AG09319 (cell line): ENCODE data around the gene TAS1R1.

Source experiments
- DNase-seq: peaks from one replicate; pipeline ENCODE4 v3.0.0-alpha.2; 2010; ENCODE audit warnings: low read depth; ENCODE audit errors: extremely low read depth
- TF ChIP-seq, protein P1 (sequence below): IDR thresholded peaks from 2 replicates; pipeline ENCODE4 v1.5.1; 2011; ENCODE audit warnings: low read depth, mild to moderate bottlenecking, inconsistent platforms, low read length, moderate library complexity

The TAS1R1 gene

DNA sequence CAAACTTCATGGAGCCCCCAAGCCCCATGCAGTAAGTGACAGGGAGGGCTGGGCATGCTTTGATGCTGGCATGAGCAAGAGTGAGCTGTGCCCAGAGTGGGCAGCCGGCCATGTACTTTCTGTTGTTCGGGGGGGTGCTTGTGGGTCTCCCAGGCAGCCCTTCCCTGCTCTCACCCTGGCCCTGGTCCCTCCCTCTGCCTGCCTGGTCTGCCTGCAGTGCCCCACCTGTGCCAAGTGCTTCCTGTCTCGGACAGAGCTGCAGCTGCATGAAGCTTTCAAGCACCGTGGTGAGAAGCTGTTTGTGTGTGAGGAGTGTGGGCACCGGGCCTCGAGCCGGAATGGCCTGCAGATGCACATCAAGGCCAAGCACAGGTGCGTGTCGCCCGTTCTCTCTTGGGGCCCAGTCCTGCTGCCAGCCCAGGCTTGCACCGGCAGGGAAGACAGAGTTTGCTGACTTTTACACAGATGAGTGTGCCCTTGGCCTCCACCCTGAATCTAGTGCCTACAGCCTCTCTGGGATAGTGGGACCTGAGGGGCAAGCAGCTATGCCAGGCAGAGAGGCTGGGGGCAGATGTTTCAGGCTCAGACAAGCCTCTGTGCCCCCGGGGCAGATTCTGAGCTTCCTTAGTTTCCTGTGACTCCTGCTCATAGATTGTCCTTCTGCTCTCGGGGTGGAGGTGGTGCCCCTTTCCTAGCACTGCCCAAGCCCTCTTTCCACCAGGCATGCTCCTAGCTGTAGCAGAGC, 32.3 kb downstream of the TAS1R1 start:
- no peak for DNase-seq
- TF ChIP-seq, protein P1, sequence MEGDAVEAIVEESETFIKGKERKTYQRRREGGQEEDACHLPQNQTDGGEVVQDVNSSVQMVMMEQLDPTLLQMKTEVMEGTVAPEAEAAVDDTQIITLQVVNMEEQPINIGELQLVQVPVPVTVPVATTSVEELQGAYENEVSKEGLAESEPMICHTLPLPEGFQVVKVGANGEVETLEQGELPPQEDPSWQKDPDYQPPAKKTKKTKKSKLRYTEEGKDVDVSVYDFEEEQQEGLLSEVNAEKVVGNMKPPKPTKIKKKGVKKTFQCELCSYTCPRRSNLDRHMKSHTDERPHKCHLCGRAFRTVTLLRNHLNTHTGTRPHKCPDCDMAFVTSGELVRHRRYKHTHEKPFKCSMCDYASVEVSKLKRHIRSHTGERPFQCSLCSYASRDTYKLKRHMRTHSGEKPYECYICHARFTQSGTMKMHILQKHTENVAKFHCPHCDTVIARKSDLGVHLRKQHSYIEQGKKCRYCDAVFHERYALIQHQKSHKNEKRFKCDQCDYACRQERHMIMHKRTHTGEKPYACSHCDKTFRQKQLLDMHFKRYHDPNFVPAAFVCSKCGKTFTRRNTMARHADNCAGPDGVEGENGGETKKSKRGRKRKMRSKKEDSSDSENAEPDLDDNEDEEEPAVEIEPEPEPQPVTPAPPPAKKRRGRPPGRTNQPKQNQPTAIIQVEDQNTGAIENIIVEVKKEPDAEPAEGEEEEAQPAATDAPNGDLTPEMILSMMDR, result no peak

DNA sequence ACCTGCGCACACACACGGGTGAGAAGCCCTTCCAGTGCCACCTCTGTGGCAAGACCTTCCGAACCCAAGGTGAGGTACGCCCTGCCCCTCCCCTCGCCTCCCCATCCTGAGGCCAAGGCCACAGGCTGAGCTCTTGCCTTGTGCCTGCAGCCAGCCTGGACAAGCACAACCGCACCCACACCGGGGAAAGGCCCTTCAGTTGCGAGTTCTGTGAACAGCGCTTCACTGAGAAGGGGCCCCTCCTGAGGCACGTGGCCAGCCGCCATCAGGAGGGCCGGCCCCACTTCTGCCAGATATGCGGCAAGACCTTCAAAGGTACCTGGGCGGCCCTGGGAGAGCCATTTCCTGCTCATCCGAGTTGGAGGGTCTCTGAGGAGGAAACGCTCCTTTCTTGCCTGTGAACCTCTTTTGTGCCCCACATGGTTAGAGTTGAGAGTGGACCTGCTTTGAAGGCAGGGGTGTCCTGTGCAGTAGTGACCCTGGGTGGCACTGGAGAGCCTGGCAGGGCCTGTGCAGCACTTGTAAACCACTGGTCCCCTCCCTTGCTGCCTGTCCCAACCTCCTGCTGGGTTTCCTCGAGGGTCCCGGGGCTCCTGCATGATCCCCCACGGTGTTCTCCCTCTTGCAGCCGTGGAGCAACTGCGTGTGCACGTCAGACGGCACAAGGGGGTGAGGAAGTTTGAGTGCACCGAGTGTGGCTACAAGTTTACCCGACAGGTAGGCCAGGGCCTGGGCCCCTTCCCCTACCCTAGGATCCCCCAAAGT, 33.2 kb downstream of the TAS1R1 start:
- TF ChIP-seq, protein P1, result no peak
- no peak for DNase-seq

DNA sequence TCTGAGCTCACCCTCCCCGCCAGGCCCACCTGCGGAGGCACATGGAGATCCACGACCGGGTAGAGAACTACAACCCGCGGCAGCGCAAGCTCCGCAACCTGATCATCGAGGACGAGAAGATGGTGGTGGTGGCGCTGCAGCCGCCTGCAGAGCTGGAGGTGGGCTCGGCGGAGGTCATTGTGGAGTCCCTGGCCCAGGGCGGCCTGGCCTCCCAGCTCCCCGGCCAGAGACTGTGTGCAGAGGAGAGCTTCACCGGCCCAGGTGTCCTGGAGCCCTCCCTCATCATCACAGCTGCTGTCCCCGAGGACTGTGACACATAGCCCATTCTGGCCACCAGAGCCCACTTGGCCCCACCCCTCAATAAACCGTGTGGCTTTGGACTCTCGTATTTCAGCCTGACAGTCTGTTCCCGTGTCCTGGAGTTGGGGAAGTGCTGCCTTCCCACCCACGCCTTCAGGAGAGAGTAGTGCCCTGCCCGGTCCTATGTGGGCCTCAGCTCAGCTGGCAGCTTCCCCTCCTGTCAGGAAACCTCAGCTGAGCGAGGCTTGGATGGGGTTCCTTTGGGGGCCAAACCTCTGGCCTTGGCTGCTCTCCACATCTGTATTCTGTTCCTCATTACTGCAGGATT, 33.9 kb downstream of the TAS1R1 start:
- TF ChIP-seq, protein P1, result no peak
- DNase-seq, result no peak

DNA sequence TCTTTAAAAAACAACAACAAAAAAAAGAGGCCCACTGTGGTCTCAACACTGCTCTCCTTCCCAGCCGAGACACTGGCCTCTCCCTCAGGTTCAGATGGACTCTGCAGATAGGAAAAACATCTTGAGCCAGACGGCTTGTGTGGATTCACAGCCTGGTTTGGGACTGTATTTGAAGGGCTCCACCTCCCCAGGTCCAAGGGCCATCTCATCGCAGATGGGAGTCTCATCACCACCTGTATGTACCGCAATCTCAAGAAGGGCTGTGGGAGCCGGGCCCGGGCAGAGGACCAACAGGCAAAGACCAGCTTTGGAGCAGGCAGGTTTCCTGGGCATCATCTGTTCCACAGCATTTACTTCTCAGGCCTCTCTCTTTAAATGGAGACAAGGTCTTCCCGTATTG, 34.9 kb downstream of the TAS1R1 start:
- TF ChIP-seq, protein P1, result no peak
- no peak for DNase-seq

DNA sequence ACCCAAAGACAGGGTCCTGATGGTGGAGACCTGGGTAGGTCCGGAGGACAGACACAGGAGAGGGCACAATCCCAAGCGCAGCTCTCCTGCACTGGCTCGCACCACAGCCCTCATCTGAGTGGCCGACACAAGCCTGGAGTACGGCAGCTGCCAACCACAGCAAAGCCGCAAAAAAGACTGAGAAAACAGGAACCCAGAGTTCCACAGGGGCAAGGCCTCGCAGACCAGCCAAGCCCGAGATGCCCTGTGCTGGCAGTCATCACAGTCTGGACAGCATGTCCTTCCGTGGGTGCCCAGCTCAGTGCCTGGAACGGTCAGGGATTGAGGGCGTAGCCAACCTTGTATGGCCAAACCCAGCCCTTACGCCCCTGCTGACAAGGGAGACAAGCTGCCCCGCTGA, 36.1 kb downstream of the TAS1R1 start:
- TF ChIP-seq, protein P1, result no peak
- no peak for DNase-seq

DNA sequence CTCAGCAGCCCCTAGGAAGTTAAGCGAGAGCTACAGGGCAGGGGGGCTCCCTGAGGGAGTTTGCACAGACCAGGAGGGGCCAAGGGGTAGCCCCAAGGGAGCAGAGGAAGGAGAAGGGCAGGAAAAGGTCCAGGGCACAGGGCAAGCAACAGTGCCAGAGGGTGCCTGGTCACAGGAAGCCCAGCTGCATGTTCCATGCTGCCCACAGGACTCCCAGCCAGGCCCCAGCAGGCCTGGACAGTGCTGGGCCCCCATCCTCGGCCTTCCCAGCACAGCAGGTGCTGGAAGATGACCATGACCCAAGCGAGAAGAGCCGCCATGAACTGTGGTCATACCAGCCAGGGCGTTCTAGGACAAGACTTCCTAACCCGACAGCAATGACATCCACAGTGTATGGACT, 36.5 kb downstream of the TAS1R1 start:
- TF ChIP-seq, protein P1, result no peak
- DNase-seq, result no peak

DNA sequence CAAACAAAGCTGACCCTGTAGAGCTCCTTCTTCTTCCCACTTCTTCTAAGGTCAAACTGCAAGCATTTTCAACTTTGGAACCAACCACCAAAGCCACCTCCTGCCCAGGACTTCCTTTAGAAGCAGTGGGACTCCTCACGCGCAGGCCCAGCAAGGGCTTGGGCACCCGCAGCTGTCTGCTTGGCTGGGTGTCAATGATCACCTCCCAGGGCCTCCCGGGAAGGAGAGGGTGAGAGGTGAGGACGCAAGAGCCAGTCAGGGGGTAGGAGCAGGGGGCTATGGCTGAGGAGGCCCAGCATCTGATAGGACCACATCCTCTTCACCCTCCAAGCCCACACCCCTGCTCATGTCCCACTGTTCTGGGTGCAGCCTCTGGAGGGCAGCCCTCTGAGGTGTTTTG, 37.3 kb downstream of the TAS1R1 start:
- DNase-seq, result no peak
- TF ChIP-seq, protein P1, result no peak
